Measurements from ENCODE around the gene ABHD17C.

The ABHD17C gene

DNA sequence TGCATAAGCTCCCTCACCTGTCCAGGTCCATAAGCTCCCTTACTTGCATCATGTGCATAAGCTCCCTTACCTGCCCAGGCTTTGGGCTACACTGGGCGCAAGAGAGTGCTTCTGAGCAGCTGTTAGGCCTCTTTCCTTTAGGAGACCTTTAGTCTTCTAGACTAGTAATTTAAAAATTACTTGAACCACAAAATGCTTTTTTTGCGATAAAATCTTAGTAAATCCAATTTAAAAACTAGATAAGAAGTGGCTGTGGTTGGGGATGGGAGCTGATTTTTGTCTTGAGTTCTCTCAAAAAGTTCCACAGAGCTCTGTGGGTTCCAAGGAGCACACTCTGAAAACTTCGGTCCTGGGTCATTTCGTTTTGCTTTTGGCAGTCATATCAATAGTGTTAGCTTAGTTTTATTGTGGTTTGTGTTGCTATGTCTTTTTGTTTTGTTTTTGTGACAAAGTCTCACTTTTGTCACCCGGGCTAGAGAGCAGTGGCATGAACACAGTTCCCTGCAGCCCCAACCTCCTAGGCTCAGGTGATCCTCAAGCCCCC is 90.8 kb downstream of the ABHD17C start:
- no peak for DNase-seq (ENCODE audit: low read depth, low spot score)

DNA sequence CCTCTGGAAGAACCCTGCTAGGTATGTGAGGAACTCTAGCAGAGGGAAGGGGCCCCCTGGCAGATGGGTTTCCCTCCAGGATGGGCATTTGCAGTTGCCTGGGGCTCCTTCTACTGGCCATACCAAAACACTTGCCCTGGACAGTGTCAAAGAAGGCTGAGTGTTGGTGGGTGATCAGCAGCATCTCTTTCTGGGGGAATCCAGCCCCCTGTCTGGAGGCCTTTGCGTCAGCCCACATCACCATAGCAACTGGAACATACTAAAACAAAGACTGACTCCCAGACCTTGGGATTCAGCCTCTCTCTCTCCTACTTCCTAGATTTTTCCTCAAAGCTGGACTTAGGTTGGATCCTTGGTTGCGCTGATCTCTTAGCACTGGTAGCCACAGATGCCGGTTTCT is 92.2 kb downstream of the ABHD17C start:
- no peak for DNase-seq (ENCODE audit: low read depth, low spot score)

DNA sequence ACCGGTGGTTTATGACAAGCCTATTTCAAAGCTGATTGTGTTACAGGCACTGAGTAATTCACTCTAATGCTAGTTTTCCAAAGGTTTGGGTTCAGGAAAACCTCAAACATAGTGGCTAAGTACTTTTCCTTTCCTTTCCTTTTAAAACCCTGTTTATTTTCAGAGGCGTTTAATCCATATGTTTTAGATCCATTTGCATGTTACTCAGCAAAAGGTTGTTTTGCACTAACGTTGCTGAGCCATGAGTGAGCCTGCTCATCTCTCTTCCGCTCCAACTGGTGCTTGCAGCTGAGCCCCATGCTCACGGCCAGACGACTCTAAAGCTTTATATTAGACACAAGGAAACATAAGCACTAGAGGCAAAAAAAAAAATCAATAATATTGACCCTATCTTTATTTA is 93.4 kb downstream of the ABHD17C start:
- DNase-seq (ENCODE audit: low read depth, low spot score): no peak

DNA sequence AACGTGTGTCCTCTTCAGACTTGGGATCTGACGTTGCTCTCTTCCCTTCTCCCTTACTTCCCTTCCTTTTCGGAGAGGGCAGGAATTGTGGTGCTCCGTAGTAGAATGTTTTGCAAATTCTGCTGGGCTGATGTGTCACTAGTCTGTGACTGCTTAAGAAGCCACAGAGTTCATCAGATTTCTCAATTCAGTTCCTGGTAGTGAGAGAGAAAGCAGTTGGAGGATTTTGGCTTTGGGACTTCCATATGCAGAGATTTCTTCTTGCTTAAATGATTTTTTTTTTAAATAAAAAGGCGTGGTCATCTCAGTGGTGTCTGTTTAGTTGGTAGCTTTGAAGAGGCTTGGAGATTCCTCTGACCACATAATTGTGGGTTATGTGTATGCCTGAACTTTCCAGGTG is 94.2 kb downstream of the ABHD17C start:
- DNase-seq (ENCODE audit: low read depth, low spot score): no peak

DNA sequence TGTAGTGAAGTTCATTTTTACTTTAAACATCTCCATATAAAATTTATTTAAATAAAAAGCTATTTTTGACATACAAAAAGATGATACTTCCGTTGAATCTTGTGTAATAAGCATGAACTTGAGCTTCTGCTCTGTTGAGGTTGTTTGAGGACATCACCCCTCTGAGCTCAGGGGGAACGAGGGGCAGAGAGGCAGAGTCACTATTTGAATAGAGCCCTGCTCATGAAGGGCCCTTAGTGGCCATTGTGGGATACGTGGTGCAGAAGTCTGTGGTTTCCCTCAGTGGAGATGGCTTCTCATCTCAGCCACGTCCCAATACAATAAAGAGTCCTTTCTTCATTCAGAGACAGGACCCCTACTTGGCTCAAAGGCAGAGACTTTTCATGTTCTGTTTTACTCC is 94.7 kb downstream of the ABHD17C start:
- DNase-seq (ENCODE audit: low read depth, low spot score): no peak

DNA sequence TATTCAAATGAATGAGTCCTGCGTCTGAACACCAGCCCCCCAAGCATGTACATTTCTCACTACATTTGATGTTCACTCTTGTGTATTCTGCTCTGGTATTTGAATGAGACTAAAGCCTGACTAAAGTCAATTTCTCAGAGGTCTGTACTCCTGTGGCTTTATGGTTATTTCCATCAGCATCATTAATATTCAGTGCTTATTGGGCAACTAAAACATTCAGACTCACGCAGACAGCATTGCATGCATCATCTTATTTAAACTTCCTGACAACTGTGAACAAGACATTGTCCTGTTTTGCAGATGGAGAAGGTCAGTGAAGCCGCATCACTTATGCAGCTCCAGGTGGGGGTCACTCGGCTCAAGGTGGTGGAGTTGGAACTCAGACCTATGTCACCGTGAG is 95.1 kb downstream of the ABHD17C start:
- no peak for DNase-seq (ENCODE audit: low read depth, low spot score)

DNA sequence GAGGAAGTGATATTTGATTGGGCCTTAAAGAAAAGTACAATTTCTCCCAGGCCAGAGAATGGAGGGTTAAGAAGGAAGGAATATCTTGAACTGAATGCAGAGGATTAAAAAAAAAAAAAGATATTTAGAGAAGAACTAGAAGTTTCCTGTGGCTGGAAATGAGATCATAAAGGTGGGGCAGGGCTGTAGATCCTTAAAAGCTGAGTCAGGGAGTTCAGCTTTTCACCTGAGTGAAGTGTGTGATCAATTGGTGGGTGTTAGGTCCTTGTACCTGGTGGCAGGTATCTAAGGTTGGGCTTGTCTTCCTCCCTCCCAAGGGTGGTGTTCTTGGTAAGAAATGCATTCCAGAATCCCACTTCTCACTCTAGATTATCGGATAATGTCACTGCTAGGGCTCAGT is 95.9 kb downstream of the ABHD17C start:
- DNase-seq (ENCODE audit: low read depth, low spot score): no peak

DNA sequence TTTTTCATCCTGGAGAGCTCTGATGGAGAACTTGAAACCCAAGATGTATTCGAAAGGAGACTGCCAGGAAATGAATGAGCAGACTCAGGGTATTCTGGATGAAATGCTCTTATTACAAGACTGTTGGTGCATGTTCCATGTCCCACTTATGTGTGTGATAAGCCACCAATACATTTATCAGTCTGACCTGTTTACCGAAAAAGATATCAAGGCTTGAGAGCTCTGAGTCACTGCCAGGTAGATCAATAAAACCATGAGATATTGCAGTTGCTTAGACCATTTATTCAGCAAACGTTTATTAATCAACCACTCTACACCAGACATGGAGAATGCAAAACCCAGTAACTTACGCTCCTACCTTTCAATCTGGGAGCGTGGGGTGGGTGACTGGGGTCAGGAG is 101.3 kb downstream of the ABHD17C start:
- DNase-seq (ENCODE audit: low read depth, low spot score): no peak

DNA sequence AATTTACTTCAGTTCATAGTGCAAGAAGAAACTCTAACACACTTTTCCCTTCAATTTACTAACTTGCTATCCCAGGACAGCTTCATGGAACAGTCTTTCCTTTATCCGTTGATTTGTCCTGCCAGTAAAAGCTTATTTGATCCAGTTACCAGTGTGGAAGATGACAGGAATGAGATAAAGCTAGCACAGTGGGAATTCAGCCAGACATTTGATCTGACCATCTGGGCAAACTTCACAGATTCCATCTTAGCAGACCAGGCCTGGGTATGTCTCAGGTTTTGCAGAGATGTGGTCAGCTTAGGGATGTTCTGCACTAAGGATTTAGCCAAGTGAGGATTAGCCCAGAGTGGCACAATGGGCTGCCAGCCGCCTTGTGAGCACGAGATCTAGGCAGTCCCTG is 103.8 kb downstream of the ABHD17C start:
- no peak for DNase-seq (ENCODE audit: low read depth, low spot score)

DNA sequence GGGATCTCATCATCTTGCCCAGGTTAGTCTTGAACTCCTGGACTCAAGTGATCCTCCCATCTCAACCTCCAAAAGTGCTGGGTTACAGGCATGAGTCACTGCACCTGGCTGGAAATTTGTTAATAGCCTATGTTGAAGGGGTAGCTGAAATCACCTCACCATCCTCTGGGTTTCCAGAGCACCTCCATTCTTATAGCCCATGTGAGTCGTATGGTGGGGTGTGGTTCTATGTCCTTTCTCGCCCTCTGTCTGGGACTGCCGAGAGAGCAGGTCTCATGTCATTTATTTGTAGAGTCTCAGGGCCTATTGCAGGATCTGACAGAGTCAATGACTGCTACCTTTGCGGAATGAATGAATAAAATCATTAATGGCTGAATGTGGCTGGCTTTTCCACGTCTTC is 105.0 kb downstream of the ABHD17C start:
- no peak for DNase-seq (ENCODE audit: low read depth, low spot score)

DNA sequence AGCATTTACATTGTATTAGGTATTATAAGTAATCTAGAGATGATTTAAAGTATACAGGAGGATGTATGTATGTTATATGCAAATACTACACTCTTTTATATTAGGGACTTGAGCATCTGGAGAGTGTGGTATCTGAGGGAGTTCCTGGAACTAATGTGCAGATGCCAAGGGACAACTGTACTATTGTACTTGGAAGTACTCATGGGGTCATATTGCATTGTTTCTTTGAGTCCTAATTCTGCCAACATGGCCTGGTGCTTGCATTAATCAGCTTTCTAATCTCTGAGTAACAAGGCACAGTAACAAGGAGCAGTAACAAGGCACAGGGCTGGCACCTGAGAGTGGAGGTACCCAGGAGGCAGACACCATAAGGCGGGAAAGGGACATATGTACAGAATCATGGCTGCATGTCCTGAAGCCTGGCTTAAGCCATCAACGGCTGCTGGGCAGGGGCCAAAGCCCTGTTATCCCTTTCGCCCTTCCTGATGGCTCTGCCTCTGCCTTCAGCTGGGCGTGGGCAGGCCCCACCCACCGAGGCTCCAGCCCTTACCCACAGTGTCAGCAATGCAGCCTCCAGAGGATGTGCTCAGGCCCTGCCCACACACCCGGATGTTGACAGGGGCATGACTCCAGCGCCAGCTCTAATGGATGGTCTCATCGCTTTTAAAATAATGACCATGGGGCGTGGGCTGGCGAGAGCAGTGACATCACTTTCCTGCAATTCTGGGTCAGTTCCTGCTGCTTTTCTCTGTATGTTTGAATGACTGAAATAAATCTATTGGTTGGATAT is 107.0 kb downstream of the ABHD17C start:
- DNase-seq (ENCODE audit: low read depth, low spot score): no peak

DNA sequence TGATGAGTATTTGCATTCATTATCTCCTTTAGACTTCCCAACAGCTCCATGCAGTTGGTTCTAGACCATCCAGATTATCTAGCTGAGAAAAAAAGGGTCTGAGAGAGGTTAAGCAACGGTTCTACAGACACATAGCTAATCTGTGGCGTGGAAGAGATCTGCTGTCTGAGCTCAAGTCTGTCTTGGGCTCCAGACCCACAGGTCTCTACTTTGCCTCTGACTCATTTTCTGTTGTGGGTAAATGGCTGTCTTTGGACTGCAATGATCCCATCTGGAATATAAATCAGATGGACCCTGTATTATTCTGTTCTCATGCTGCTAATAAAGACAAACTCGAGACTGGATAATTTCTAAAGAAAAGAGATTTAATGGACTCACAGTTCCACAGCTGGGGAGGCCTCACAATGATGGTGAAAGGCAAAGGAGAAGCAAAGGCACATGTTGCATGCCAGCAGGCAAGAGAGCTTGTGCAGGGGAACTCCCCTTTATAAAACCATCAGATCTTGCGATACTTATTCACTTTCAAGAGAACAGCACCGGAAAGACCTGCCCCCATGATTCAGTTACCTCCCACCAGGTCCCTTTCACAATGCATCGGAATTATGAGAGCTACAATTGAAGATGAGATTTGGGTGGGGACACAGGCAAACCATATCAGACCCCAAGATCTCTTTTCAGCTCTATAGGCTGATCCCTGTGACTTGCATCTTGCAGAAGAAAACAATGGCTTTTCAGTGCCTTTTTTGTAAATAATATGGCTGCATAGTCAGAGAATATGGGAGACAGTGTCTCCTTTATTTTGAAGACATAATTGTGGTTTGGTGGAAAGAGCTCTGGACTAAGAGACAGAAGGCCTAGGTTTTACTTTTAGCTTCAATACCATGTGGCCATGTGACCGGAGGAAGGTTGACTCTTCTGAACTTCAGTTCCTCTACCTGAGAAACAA is 108.7 kb downstream of the ABHD17C start:
- no peak for DNase-seq (ENCODE audit: low read depth, low spot score)

DNA sequence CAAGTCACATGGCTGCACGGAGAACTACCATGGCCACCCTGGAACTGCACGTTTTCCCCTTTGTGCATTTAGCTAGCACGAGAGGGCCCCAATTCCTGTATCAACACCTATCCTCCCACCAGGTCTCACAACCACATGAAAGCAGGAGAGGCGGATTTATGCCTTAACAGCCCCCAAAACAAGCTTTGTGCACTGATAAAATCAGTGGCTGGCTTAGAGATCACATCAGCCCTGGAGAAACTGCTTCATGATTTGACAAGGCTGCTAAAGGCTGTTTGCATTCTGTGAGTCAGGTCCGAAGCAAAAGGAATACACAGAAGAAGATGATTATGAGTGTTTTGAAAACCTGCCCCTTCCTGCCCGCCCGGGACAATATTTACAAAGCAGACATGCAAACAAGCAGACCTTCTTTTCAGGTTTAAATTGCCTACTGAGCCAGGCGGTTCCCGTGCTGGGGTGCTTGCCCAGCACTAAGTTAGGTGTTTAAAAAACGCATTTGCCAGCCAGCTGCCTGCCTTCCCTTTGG is 109.9 kb downstream of the ABHD17C start:
- no peak for DNase-seq (ENCODE audit: low read depth, low spot score)

Data from astrocyte of the hippocampus (primary cell).